ENCODE measurements around the gene SLC35B1. TPM values are rescaled to one million over a fixed set of nuclear protein-coding genes. Genes with fewer than 3 reads are reported as not detected.
A peak's percentile ranks its signal among the peaks of the same experiment; 100 is the strongest.

SLC35B1 gene
- total RNA-seq, 2 donors from 2014 or later: 59.4 to 80.5 TPM

GRCh38 chr17:49687878-49688491 is 19.8 kb downstream of the SLC35B1 start:
- no peak overlapping the region for H3K27ac ChIP-seq (ENCODE audit: low read depth, low read length)

GRCh38 chr17:49681106-49681979 is 26.4 kb downstream of the SLC35B1 start:
- Mint-ChIP-seq H3K27me3 (ENCODE audit: insufficient read depth) (peaks cover 7% of the 10 kb centered on the region), H3K4me1 (peaks cover 7% of the 10 kb centered on the region), H3K4me3 (no peak overlapping the region), H3K9me3 (peaks cover 5% of the 10 kb centered on the region), H3K27ac (no peak overlapping the region), H3K36me3 (ENCODE audit: low read depth) (peaks cover 3% of the 10 kb centered on the region)
- 89 to 91% methylated on average over 7 to 9 of the region's 9 CpGs for WGBS, 2 experiments (ENCODE audit: insufficient coverage in 1 of 2, insufficient read length in 1 of 2)
- DNase-seq: no peak
- peaks cover 4% of the 10 kb centered on the region for H3K9me3 ChIP-seq (ENCODE audit: control insufficient read depth, low read length)
- H3K27me3 ChIP-seq (ENCODE audit: control insufficient read depth, insufficient read depth, low read length, poor library complexity, severe bottlenecking): no peaks in the 10 kb centered on the region
- H3K9ac ChIP-seq (ENCODE audit: extremely low read depth, low read length, poor library complexity, severe bottlenecking): no peak overlapping the region
- peaks cover 4% of the 10 kb centered on the region for H3K4me1 ChIP-seq (ENCODE audit: control insufficient read depth, insufficient read depth, low read length)
- no peak overlapping the region for H3K4me3 ChIP-seq (ENCODE audit: low read length)
- no peak for TF ChIP-seq CTCF (conservative IDR thresholded peaks at IDR 0.05)
- no peaks in the 10 kb centered on the region for H3K36me3 ChIP-seq (ENCODE audit: control insufficient read depth, insufficient read depth, low read length)
- no peak overlapping the region for H3K27ac ChIP-seq (ENCODE audit: low read depth, low read length)

More at GRCh38 chr17:49687878-49688491, 19.8 kb downstream of the SLC35B1 start:
- Histone ChIP-seq H3K4me3 (ENCODE audit: low read length) (no peak overlapping the region), H3K4me1 (ENCODE audit: control insufficient read depth, insufficient read depth, low read length) (no peaks in the 10 kb centered on the region), H3K9me3 (ENCODE audit: control insufficient read depth, low read length) (no peaks in the 10 kb centered on the region), H3K27me3 (ENCODE audit: control insufficient read depth, insufficient read depth, low read length, poor library complexity, severe bottlenecking) (no peaks in the 10 kb centered on the region), H3K9ac (ENCODE audit: extremely low read depth, low read length, poor library complexity, severe bottlenecking) (no peak overlapping the region), H3K36me3 (ENCODE audit: control insufficient read depth, insufficient read depth, low read length) (no peaks in the 10 kb centered on the region)
- TF ChIP-seq CTCF (conservative IDR thresholded peaks at IDR 0.05): no peak
- H3K4me3 Mint-ChIP-seq: no peak overlapping the region
- peaks cover 13% of the 10 kb centered on the region for H3K27me3 Mint-ChIP-seq (ENCODE audit: insufficient read depth)
- peaks cover 9% of the 10 kb centered on the region for H3K4me1 Mint-ChIP-seq
- DNase-seq: peak; percentile 42
- H3K27ac Mint-ChIP-seq: no peak overlapping the region
- no peaks in the 10 kb centered on the region for H3K36me3 Mint-ChIP-seq (ENCODE audit: low read depth)
- no peaks in the 10 kb centered on the region for H3K9me3 Mint-ChIP-seq
- WGBS, 2 experiments (ENCODE audit: insufficient coverage in 1 of 2, insufficient read length in 1 of 2): 83 to 89% methylated on average over 10 of the region's 10 CpGs

GRCh38 chr17:49680314-49680713 is 27.4 kb downstream of the SLC35B1 start:
- TF ChIP-seq CTCF (conservative IDR thresholded peaks at IDR 0.05): no peak

More at GRCh38 chr17:49680314-49680713, 27.4 kb downstream of the SLC35B1 start:
- no peak overlapping the region for H3K9ac ChIP-seq (ENCODE audit: extremely low read depth, low read length, poor library complexity, severe bottlenecking)
- WGBS, 2 experiments (ENCODE audit: insufficient coverage in 1 of 2, insufficient read length in 1 of 2): 94% methylated on average over 4 of the region's 6 CpGs; no CpG with 5 or more reads in 1 of the 2 experiments
- no peak overlapping the region for H3K27ac Mint-ChIP-seq
- peaks cover 4% of the 10 kb centered on the region for H3K9me3 ChIP-seq (ENCODE audit: control insufficient read depth, low read length)
- peaks cover 4% of the 10 kb centered on the region for H3K4me1 ChIP-seq (ENCODE audit: control insufficient read depth, insufficient read depth, low read length)
- H3K4me1 Mint-ChIP-seq: peaks cover 14% of the 10 kb centered on the region
- no peak for DNase-seq
- H3K27me3 Mint-ChIP-seq (ENCODE audit: insufficient read depth): peaks cover 7% of the 10 kb centered on the region
- peaks cover 2% of the 10 kb centered on the region for H3K36me3 ChIP-seq (ENCODE audit: control insufficient read depth, insufficient read depth, low read length)
- no peak overlapping the region for H3K27ac ChIP-seq (ENCODE audit: low read depth, low read length)
- no peaks in the 10 kb centered on the region for H3K27me3 ChIP-seq (ENCODE audit: control insufficient read depth, insufficient read depth, low read length, poor library complexity, severe bottlenecking)
- H3K9me3 Mint-ChIP-seq: peaks cover 5% of the 10 kb centered on the region
- H3K4me3 ChIP-seq (ENCODE audit: low read length): no peak overlapping the region
- H3K4me3 Mint-ChIP-seq: no peak overlapping the region
- peaks cover 6% of the 10 kb centered on the region for H3K36me3 Mint-ChIP-seq (ENCODE audit: low read depth)

Measured in endodermal cell (in vitro differentiated cells).